ENCODE results near the gene LRRK1.

- TF ChIP-seq CTCF (IDR thresholded peaks at IDR 0.05), result no peak
- TF ChIP-seq POLR2A (IDR thresholded peaks at IDR 0.05), result no peak
Measured at GRCh38 chr15:100930306-100930848, 11.2 kb downstream of the LRRK1 start.

Data from uterus (tissue), 2 donors.